GM18951 (cell line): ENCODE data around the gene ANKK1.

Experiments used
- POLR2A ChIP-seq: IDR thresholded peaks from 4 replicates; pipeline ENCODE4 v1.6.1; 2011; ENCODE audit warnings: mild to moderate bottlenecking; ENCODE audit not compliant: insufficient read length, insufficient read depth; ENCODE audit errors: extremely low read depth
- in situ Hi-C: fragments of 300-500 bp; cut with MboI; formaldehyde crosslinking; loops from one replicate; pipeline ENCODE4 v1.12.0; 2022; ENCODE audit warnings: low sequenced_read_pairs, mixed read lengths, inconsistent platforms; ENCODE audit not compliant: unreplicated experiment

The ANKK1 gene

DNA sequence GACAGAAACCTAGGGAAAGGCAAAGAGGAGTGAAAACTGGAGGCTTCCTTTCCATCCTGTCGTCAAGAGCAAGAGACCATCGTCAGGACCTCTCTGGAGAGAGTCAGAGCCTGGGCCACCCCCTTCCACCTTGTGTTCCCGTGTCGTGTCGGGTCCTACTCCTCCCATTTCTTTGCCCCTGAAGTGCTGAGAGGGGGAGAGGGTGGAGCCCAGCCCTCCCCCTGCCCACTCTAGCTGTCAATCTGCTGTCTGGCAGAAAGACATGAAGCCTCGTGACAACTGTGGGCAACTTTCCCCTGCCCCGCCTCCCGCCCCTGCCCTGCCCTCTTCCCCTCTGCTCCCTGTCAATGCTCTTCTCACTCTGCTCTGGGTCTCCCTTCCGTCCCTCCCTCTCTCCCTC is 20.6 kb downstream of the ANKK1 start:
- TF ChIP-seq POLR2A: no peak
- in situ Hi-C loops: no loop called here

DNA sequence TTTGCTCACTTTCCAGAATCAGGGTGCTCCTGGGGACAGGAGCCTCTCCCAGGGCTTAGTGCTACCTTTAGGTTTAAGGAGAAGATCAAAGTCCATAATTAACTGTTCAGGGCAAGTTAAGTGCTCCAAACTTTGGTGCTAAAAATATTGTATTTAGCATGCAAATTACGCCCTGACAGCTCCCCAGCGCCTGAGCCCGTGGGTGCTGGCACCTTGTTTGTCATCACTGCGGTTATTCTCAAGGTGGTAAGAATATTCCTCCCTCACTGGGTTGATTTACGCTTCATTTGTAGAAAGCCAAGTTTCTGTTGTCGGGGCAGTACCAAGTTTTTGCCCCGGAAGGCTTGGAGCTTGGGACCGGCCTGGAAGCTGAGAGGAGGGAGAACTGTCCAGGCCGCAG is 21.3 kb downstream of the ANKK1 start:
- in situ Hi-C loops: no loop called here
- no peak for TF ChIP-seq POLR2A

DNA sequence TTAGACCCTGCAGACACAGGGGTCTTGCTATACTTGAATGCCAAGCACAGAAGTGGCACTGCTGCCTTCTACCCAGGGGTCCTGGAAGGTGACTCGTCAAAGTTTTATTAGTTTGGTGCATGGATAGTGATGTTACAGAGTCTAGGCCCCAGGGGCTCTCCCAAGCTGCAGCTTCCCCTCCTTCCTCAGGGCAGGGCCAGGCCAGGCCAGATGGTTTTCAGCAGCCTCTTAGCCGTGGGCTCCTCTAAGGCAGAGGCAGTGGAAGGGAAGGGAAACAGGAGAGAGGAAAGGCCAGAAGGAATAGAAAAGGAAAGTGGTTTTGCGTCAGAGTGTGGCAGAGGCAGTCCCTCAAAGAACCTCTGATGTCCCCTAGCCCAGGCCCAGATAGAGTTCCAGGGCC is 21.9 kb downstream of the ANKK1 start:
- TF ChIP-seq POLR2A: no peak
- in situ Hi-C loops: no loop called here

DNA sequence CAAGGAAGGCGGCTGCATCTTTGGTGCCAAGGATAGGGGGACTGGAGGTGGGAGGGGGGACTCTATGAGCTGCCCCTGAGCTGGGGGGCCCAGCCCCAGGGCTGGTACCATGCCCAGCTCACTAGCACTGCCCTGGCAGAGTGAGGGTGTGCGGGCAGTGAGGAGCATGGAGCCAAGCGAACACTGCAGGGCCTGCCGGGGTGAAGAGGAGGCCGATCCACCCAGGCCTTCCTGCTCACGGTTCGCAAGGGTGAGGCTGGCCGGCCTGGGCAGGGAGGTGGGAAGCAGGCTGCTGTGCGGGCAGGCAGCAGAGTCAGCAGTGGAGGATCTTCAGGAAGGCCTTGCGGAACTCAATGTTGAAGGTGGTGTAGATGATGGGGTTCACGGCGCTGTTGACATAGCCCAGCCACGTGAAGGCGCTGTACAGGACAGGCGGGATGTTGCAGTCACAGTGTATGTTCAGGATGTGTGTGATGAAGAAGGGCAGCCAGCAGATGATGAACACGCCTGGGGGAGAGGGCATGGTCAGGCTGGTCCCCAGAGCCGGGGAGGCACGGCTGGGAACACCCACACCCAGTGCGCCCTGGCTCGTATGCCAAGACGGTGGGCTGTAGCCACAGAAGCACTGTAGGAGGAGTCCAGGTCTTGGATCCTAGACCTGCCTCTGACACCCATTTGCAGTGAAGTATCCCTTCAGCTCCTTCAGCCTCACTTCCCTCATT is 23.0 kb downstream of the ANKK1 start:
- in situ Hi-C loops: no loop called here
- no peak for TF ChIP-seq POLR2A

DNA sequence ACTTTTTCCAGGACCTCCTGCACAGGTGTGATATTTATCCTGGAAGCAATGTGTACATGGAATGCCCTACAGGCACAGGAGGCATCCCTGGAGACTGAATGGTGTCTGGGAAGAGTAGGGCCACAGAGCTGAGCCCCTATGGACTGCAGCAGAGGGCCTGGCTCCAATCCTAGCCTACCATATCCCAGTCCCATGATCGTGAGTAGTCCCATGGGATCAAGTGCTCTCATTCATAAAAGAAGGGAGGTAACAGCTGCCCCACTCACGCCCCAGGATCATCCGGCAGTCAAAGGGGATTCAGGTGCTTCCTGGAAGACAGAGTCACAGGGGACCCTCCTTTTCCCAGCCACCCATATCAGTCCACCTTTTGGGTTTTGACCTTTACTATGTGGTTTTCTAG is 24.0 kb downstream of the ANKK1 start:
- TF ChIP-seq POLR2A: no peak
- in situ Hi-C loops: no loop called here

DNA sequence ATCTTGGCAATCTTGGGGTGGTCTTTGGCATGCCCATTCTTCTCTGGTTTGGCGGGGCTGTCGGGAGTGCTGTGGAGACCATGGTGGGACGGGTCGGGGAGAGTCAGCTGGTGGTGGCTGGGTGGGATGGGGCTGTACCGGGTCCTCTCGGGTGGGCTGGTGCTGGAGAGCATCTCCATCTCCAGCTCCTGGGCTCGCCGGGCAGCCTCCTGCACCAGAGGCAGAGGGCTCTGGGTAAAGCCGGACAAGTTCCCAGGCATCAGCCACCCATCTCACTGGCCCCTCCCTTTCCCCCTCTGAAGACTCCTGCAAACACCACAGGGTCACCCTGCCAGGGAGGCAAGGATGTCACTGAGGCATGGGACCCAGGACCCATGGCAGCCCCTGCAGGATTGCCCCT is 25.1 kb downstream of the ANKK1 start:
- in situ Hi-C loops: no loop called here
- no peak for TF ChIP-seq POLR2A

DNA sequence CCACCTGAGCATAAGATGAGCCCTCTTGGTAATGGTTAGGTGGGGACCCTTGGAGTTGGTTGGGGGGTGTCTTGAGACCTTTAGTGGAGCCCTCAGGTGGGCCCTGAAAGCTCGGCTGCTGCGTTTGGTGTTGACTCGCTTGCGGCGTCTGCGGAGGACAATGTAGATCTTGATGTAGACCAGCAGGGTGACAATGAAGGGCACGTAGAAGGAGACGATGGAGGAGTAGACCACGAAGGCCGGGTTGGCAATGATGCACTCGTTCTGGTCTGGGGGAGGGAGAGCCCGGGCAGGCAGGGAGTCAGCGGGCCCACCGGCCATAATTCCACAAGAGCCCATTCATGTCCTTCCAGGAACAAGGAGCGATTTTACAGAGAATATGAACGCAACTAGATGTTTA is 27.8 kb downstream of the ANKK1 start:
- in situ Hi-C loops: no loop called here
- no peak for TF ChIP-seq POLR2A

DNA sequence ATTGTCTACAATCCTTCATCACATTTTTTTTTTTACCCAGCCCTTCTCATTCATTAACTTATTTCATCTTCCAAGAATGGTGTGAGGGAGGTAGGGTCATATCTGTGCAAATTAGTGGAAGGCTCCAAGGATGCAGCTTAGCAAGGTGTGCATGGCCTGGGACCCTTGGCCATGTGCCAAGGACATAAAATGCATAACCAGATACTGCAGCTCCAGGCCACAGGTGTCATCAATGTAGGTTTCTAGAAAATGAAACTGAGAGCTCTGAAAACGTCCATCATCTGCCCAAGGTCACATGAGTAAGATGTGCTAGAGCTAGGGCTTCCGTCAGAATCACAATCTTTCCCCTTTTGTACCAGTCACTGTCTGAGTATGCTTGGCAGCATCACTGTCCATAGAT is 29.8 kb downstream of the ANKK1 start:
- in situ Hi-C loops: no loop called here
- TF ChIP-seq POLR2A: no peak

DNA sequence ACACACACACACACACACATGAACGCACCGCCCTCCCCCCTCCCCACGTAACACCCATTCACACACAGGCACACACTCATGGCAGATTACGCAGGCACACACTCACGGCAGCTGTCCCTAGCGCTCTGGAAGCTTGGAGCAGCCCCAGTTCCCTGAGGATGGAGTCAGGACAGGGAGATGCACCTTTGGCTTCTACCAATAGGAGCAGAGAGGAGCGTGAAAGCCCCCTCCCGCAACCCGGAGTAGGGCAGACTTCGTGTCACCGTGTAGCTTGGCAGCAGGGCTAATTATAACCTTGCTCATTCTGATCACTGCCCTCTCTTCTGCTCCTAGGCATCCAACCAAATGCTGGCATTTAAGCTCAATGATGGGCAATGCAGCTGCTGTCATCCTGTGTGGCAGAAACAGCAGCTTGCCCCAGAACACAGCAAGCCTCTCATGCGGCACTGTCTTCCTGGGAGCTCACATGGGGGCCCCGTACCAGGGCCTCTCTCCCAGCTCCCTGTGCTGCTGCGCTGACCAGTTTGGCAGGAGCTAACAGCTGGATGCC is 31.9 kb downstream of the ANKK1 start:
- TF ChIP-seq POLR2A: no peak
- in situ Hi-C loops: no loop called here

DNA sequence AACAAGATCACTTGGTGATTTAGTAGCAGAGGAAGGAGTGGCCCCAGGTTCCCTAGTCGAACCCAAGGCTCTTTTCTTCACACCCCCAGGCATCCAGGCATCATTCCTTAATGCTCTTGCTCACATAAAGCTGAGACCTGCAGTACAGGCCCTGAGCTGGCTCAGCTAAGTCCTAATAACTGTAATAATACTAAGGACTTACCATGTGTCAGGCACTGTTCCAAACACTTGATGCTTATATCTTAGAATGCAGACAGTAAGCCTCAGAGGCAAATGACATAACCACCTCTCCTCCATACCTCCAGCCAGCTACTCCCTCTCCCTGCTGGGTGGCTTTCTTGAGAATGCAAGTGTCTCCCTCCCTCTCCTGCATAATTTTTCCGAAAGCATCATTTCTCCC is 33.2 kb downstream of the ANKK1 start:
- TF ChIP-seq POLR2A: no peak
- in situ Hi-C loops: no loop called here

DNA sequence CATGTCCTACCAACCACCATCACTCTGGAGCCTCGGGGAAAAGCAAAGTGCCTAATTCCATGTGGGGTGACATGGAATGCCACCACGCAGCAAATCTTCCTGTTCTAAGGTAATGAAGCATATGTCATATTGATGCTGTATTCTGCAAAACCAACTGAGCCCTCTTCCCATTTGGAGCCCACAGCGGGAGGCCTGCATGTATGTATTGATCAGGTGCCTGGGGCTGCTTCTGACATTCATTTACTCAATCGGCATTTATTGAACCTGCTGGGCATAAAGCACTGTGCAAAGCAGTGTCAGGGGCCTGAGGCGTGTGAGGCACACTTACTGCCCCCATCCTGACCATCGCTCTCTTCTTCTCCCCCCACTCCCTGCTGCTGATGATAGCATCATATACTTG is 39.1 kb downstream of the ANKK1 start:
- TF ChIP-seq POLR2A: no peak
- in situ Hi-C loops: no loop called here

DNA sequence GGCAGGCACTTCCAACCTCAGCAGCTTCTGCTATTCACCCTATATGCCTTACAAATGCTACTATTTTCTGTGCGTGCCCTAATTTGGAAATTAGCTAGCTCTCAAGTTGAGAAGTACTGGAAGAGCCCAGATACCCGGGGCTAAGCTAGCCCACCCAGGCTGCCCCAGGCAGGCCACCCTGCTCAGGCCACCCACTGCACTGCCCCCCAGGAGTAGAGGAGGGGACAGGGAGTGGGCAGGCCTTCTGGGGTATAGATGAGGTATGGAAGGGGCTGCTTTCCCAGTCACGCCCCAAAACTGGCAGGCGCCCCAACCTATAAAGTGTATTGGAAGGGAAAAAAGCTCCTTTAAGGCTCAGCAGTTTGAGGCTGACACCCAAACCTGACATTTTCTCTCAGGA is 44.2 kb downstream of the ANKK1 start:
- in situ Hi-C loops: no loop called here
- TF ChIP-seq POLR2A: no peak

DNA sequence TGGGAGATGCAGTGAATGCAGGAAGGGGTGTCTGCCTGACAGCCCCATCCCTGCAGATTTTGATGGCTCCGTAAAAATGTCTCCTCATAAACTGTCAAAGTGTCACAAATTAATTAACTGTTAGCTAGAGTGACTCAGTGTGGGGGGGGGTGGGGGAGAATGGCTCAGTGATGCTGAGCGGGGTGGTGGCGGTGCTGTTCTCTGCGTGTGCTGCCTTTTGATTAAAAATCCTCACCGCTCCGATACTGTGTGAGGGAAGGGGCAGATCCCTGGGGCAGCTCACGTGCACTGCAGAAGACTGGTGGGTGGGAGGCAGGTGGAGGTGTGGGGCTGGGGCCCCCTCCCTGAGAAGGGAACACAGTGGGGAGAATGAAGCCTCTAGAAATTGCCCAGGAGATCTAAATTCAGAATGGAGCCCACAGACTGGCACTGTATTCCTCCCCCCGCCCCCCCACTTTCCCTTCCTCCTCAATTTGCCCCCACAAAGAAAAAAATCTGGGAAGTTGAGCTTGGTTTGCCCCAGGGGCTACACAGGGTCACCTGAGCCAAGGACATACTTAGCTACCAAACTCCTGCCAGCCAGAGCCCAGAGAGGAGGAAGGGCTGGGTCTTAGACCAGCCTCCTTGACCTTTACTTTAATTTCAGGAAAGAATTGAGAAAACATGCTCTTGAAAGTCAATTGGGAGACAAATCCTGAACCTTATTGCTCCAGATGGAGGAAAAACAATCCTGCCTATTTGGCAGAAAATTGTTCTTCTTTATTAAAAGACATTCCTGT is 47.8 kb downstream of the ANKK1 start:
- in situ Hi-C loops: no loop called here
- no peak for TF ChIP-seq POLR2A
